ENCODE measurements around the gene CXADR. TPM values are rescaled to one million over a fixed set of nuclear protein-coding genes. Genes with fewer than 3 reads are reported as not detected.
A peak's percentile ranks its signal among the peaks of the same experiment; 100 is the strongest.

The CXADR gene
- total RNA-seq, 1 experiment from 2014 or later = 0.08 TPM

DNA sequence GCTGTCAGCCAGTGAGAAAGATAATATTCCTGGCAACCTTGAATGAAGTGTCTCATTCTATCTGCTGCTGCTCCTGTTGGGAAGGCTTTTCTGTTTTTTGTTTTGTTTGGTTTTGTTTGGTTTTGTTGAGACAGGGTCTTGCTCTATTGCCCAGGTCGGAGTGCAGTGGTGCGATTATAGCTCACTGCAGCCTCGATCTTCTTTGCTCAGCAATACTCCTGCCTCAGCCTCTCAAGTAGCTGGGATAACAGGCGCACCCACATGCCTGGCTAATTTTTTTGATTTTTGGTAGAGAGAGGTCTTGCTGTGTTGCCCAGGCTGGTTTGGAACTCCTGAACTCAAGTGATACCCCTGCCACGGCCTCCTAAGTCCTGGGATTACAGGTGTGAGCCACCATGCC, 62.2 kb downstream of the CXADR start:
- no peak for DNase-seq (ENCODE audit: low read depth in 1 of 2, low spot score in 2 of 2)
- H3K27ac ChIP-seq = no peak overlapping the region

GRCh38 chr21:17576080-17576835, 63.4 kb downstream of the CXADR start:
- no peak overlapping the region for H3K4me3 ChIP-seq
- no peak overlapping the region for H3K27ac ChIP-seq
- DNase-seq (ENCODE audit: low read depth in 1 of 2, low spot score in 2 of 2) = no peak
- no peaks in the 10 kb centered on the region for H3K4me1 ChIP-seq (replicated peaks)
- H3K9me3 ChIP-seq (replicated peaks) = no peaks in the 10 kb centered on the region
- H3K36me3 ChIP-seq = no peaks in the 10 kb centered on the region
- 0 out of 2 replicates have a peak, but pooled peaks cover 7% of the 10 kb centered on the region for H3K27me3 ChIP-seq (replicated peaks)

More for the DNA sequence above, 62.2 kb downstream of the CXADR start:
- H3K4me1 ChIP-seq (replicated peaks) = no peaks in the 10 kb centered on the region
- no peak overlapping the region for H3K4me3 ChIP-seq
- H3K27me3 ChIP-seq (replicated peaks) = 0 out of 2 replicates have a peak, but pooled peaks cover 7% of the 10 kb centered on the region
- H3K36me3 ChIP-seq = no peaks in the 10 kb centered on the region
- H3K9me3 ChIP-seq (replicated peaks) = no peaks in the 10 kb centered on the region

- Histone ChIP-seq H3K27ac (no peak overlapping the region), H3K4me3 (no peak overlapping the region), H3K9me3 (replicated peaks) (no peaks in the 10 kb centered on the region), H3K27me3 (replicated peaks) (0 out of 2 replicates have a peak, but pooled peaks cover 7% of the 10 kb centered on the region), H3K4me1 (replicated peaks) (no peaks in the 10 kb centered on the region), H3K36me3 (no peaks in the 10 kb centered on the region)
- DNase-seq (ENCODE audit: low read depth in 1 of 2, low spot score in 2 of 2) = no peak
Observed at GRCh38 chr21:17577701-17578100, 64.9 kb downstream of the CXADR start.

DNA sequence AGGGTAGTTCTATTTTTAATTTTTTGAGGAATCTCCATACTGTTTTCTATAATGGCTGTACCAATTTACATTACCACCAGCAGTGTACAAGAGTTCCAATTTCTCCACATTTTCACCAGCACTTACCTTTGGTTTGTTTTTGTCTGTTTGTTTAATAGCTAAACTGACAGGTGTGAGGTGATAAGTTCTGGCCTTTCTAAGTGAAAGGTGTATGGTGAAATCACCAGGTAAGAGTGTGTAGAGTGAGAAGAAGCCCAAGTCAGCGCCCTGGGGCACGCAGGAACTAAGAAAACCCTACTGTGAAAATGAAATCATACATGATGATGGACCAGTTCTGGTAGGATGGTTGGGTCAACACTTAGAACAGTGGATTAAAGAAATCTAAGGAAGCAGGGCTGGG, 65.3 kb downstream of the CXADR start:
- Histone ChIP-seq H3K4me3 (no peak overlapping the region), H3K27me3 (replicated peaks) (0 out of 2 replicates have a peak, but pooled peaks cover 7% of the 10 kb centered on the region), H3K27ac (no peak overlapping the region), H3K36me3 (no peaks in the 10 kb centered on the region), H3K4me1 (replicated peaks) (no peaks in the 10 kb centered on the region), H3K9me3 (replicated peaks) (no peaks in the 10 kb centered on the region)
- no peak for DNase-seq (ENCODE audit: low read depth in 1 of 2, low spot score in 2 of 2)

DNA sequence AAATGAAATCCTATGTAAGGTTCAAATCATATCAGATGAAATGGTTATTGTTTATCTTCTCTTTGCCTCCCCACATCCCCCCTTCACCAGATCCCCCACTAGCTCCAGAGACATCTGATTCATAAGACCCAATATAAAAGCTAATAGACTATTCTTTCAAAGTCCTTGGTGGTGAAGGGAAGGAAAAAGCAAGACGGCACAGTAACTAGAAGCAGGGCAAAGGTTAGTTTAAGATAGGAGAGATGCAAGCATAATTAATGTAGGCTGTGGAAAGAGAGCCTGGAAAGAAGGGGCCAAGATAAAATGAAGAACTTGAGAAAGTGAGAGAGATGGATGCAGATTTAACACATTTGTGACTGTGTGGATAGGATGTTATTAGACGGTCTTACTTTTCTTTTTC, 66.0 kb downstream of the CXADR start:
- no peaks in the 10 kb centered on the region for H3K4me1 ChIP-seq (replicated peaks)
- H3K9me3 ChIP-seq (replicated peaks) = no peaks in the 10 kb centered on the region
- no peak overlapping the region for H3K4me3 ChIP-seq
- no peak for DNase-seq (ENCODE audit: low read depth in 1 of 2, low spot score in 2 of 2)
- H3K27ac ChIP-seq = no peak overlapping the region
- 0 out of 2 replicates have a peak, but pooled peaks cover 4% of the 10 kb centered on the region for H3K27me3 ChIP-seq (replicated peaks)
- H3K36me3 ChIP-seq = no peaks in the 10 kb centered on the region

DNA sequence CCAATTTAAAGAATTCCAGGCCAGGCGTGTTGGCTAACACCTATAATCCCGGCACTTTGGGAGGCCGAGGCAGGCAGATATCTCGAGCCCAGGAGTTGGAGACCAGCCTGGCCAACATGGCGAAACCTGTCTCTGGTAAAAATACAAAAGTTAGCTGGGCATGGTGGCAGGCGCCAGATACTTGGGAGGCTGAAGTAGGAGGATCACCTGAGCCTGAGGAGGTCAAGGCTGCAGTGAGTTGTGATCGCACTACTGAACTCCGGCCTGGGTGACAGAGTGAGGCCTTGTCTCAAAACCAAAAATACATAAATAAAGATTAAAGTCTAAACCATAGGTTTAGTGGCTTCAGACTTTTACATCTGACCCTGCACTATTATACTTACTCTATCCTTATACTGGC, 67.5 kb downstream of the CXADR start:
- no peaks in the 10 kb centered on the region for H3K9me3 ChIP-seq (replicated peaks)
- DNase-seq (ENCODE audit: low read depth in 1 of 2, low spot score in 2 of 2) = no peak

DNA sequence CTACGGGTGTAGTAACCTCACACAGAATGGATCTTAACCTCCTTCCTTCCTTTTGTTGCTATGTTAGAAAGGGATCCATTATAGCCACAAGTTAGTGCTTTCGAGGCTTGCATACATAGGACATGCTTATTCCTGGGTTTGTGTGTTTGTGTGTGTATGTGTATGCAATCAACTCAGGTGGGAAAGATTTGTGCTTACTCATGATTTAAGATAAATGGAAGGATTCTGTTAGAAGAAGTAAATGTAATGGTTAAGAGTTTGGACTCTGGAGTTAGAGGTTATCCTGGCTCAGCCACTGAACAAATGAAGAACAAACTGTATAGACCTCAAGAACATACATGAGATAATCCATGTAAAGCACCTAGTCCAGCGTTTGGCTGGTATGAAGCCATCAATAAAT, 71.1 kb downstream of the CXADR start:
- H3K9me3 ChIP-seq (replicated peaks) = no peaks in the 10 kb centered on the region
- H3K27ac ChIP-seq = no peak overlapping the region
- no peak overlapping the region for H3K4me3 ChIP-seq
- H3K27me3 ChIP-seq (replicated peaks) = no peaks in the 10 kb centered on the region
- H3K4me1 ChIP-seq (replicated peaks) = no peaks in the 10 kb centered on the region
- no peaks in the 10 kb centered on the region for H3K36me3 ChIP-seq
- DNase-seq (ENCODE audit: low read depth in 1 of 2, low spot score in 2 of 2) = no peak

More for the DNA sequence above, 67.5 kb downstream of the CXADR start:
- H3K4me3 ChIP-seq = no peak overlapping the region
- no peaks in the 10 kb centered on the region for H3K27me3 ChIP-seq (replicated peaks)
- H3K27ac ChIP-seq = no peak overlapping the region
- no peaks in the 10 kb centered on the region for H3K4me1 ChIP-seq (replicated peaks)
- H3K36me3 ChIP-seq = no peaks in the 10 kb centered on the region

GRCh38 chr21:17585875-17586450, 73.1 kb downstream of the CXADR start:
- Histone ChIP-seq H3K9me3 (replicated peaks) (no peaks in the 10 kb centered on the region), H3K27ac (no peak overlapping the region), H3K36me3 (no peaks in the 10 kb centered on the region), H3K4me1 (replicated peaks) (no peaks in the 10 kb centered on the region), H3K27me3 (replicated peaks) (no peaks in the 10 kb centered on the region), H3K4me3 (no peak overlapping the region)
- peak in 1 of 2 experiments; percentile 9 for DNase-seq (ENCODE audit: low read depth in 1 of 2, low spot score in 2 of 2)

DNA sequence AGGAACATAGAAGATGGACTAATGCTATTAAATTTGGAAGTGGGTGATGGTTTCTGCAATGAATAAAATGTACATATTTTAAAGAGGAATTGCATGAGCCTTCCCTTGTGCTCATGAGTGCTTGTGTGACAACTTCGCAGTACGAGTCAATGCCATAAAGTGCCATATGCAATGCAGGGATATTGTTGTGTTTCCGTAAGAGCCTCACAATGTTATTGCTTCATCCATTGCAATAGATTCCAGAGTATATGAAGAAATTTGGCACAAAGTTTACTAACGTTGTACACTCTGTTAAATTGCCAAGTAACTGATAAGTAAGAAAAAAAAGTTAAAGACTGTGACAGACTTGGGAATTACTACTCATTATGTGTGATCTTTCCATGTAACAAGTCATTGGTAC, 77.6 kb downstream of the CXADR start:
- Histone ChIP-seq H3K9me3 (replicated peaks) (no peaks in the 10 kb centered on the region), H3K27me3 (replicated peaks) (no peaks in the 10 kb centered on the region), H3K4me3 (no peak overlapping the region), H3K27ac (no peak overlapping the region), H3K4me1 (replicated peaks) (no peaks in the 10 kb centered on the region), H3K36me3 (peaks cover 36% of the 10 kb centered on the region)
- DNase-seq (ENCODE audit: low read depth in 1 of 2, low spot score in 2 of 2) = no peak

DNA sequence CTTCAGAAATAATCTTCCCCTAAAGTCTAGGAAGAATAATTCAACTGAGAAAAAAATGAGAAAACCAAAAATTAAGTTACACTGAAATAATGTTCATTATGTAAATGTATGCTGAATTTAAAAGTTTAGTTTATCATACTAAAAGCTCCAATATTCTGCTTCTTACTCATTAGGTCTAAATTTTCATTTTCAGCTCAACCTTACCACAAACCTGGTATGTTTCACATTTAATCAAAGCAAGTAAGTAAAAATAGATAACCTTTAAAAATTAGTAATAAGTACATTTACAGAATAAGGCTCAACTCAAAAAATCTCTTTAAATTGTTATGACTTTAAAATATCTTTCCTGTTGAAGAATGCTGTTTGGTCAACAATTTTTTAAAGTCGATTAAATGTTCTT, 84.8 kb downstream of the CXADR start:
- Histone ChIP-seq H3K9me3 (replicated peaks) (no peaks in the 10 kb centered on the region), H3K27me3 (replicated peaks) (no peaks in the 10 kb centered on the region), H3K36me3 (peaks cover 85% of the 10 kb centered on the region), H3K4me1 (replicated peaks) (no peaks in the 10 kb centered on the region), H3K27ac (no peak overlapping the region), H3K4me3 (no peak overlapping the region)
- no peak for DNase-seq (ENCODE audit: low read depth in 1 of 2, low spot score in 2 of 2)

GRCh38 chr21:17598437-17598836, 85.6 kb downstream of the CXADR start:
- no peak for DNase-seq (ENCODE audit: low read depth in 1 of 2, low spot score in 2 of 2)
- no peak overlapping the region for H3K4me3 ChIP-seq
- peaks cover 85% of the 10 kb centered on the region for H3K36me3 ChIP-seq
- H3K4me1 ChIP-seq (replicated peaks) = no peaks in the 10 kb centered on the region
- H3K27ac ChIP-seq = no peak overlapping the region
- H3K27me3 ChIP-seq (replicated peaks) = no peaks in the 10 kb centered on the region
- H3K9me3 ChIP-seq (replicated peaks) = no peaks in the 10 kb centered on the region

DNA sequence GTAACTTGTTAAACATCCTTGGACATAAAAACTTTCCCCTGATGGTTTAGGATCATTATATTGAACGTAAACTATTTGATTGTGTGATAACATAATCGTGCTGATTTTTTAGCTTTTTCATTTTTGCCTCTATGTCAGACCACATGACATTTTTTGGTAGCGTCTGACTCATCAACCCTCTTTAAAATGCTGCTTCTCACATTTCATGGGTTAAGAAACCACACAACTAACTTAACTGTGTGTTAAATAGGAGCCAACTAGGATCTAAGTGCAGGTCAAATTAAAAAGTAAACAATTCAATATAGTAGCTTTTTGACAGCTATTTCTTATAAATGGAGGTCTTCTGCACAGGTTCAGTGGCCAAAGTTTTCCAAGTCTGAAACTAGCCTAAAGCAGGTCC, 90.0 kb downstream of the CXADR start:
- no peaks in the 10 kb centered on the region for H3K4me1 ChIP-seq (replicated peaks)
- DNase-seq (ENCODE audit: low read depth in 1 of 2, low spot score in 2 of 2) = no peak
- no peak overlapping the region for H3K4me3 ChIP-seq
- no peaks in the 10 kb centered on the region for H3K27me3 ChIP-seq (replicated peaks)
- H3K36me3 ChIP-seq = peaks cover 92% of the 10 kb centered on the region
- H3K27ac ChIP-seq = no peak overlapping the region
- H3K9me3 ChIP-seq (replicated peaks) = no peaks in the 10 kb centered on the region

DNA sequence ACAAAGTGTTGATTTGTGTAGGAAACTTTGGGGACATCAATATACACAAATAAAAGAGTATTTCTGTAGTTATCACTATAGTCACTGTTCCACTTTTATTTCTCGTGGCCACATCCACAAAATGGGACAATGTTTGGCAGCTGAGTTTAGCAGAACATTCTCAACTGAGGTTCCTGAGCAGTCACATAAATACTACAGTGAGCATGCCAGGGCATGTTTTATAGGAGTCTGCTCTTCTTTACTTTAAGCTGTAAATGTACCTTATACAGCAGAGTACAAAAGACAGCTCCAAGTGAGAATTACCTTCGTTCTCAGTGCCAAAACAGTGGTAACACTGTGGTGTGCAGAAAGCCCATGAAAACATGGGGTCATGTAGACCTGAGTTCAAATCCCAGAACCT, 94.8 kb downstream of the CXADR start:
- Histone ChIP-seq H3K4me1 (replicated peaks) (peaks cover 8% of the 10 kb centered on the region), H3K27ac (no peak overlapping the region)

DNA sequence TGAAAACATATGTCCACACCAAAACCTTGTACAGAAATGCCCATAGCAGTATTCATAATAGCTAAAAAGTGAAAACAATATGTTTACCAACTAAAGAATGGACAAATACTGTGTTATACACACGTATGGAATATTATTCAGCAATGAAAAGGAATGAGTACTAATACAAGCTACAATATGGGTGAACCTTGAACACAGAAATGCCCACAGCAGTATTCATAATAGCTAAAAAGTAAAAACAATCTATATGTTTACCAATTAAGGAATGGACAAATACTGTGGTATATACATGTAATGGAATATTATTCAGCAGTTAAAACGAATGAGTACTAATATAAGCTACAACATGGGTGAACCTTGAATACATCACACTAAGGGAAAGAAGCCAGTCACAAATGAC, 96.8 kb downstream of the CXADR start:
- Histone ChIP-seq H3K4me3 (no peak overlapping the region), H3K9me3 (replicated peaks) (no peaks in the 10 kb centered on the region; the same call in 1 of the 2 replicates), H3K36me3 (peaks cover 50% of the 10 kb centered on the region), H3K27ac (no peak overlapping the region), H3K27me3 (replicated peaks) (no peaks in the 10 kb centered on the region), H3K4me1 (replicated peaks) (peaks cover 15% of the 10 kb centered on the region)
- DNase-seq (ENCODE audit: low read depth in 1 of 2, low spot score in 2 of 2) = no peak

More for the DNA sequence above, 94.8 kb downstream of the CXADR start:
- Histone ChIP-seq H3K4me3 (no peak overlapping the region), H3K36me3 (peaks cover 69% of the 10 kb centered on the region), H3K9me3 (replicated peaks) (no peaks in the 10 kb centered on the region; the same call in 1 of the 2 replicates), H3K27me3 (replicated peaks) (no peaks in the 10 kb centered on the region)
- DNase-seq (ENCODE audit: low read depth in 1 of 2, low spot score in 2 of 2) = no peak

Measured in SJSA1 (cell line).